GM23338 (cell line): ENCODE measurements around the gene TPBG. TPM values are rescaled to one million over a fixed set of nuclear protein-coding genes. Genes with fewer than 3 reads are reported as not detected.

Experiments used
- ATAC-seq: fragments of 200-7000 bp; cut with Tn5 transposase; 3 replicates; pipeline ENCODE4 v1.9.1; 2020
- DNase-seq: peaks from one replicate; pipeline ENCODE4 v3.0.0-alpha.2; 2015; ENCODE audit warnings: low spot score
- H2AFZ ChIP-seq: fragments of 200-600 bp; sonication (generic); 2 replicates; pipeline ENCODE4 v1.8.0; 2016; ENCODE audit warnings: antibody characterized with exemption, mild to moderate bottlenecking, moderate library complexity
- H3F3A ChIP-seq: fragments of 200-600 bp; sonication (generic); replicated peaks from 2 replicates; pipeline ENCODE4 v1.8.0; 2017; ENCODE audit warnings: antibody characterized with exemption, mixed run types, low read depth
- H3K27ac ChIP-seq: fragments of 200-600 bp; sonication (generic); 2 replicates; pipeline ENCODE4 v1.6.1; 2016; ENCODE audit warnings: low read depth
- H3K27me3 ChIP-seq: fragments of 200-600 bp; sonication (generic); 2 replicates; pipeline ENCODE4 v1.8.0; 2016; ENCODE audit warnings: mild to moderate bottlenecking, mixed run types, moderate library complexity; ENCODE audit not compliant: insufficient read depth
- H3K36me3 ChIP-seq: fragments of 200-600 bp; sonication (generic); 2 replicates; pipeline ENCODE4 v1.8.0; 2016; ENCODE audit warnings: mild to moderate bottlenecking; ENCODE audit not compliant: insufficient read depth
- H3K4me1 ChIP-seq: fragments of 200-600 bp; sonication (generic); 2 replicates; pipeline ENCODE4 v1.8.0; 2016; ENCODE audit warnings: mild to moderate bottlenecking, moderate library complexity; ENCODE audit not compliant: insufficient read depth
- H3K4me2 ChIP-seq: fragments of 200-600 bp; sonication (generic); 2 replicates; pipeline ENCODE4 v1.7.1; 2017; ENCODE audit warnings: mixed run types
- H3K4me3 ChIP-seq: fragments of 200-600 bp; sonication (generic); 2 replicates; pipeline ENCODE4 v1.6.1; 2016; ENCODE audit warnings: mixed run types
- H3K79me2 ChIP-seq: fragments of 200-600 bp; sonication (generic); replicated peaks from 2 replicates; pipeline ENCODE4 v1.8.0; 2017; ENCODE audit warnings: mild to moderate bottlenecking; ENCODE audit not compliant: insufficient read depth
- H3K9me2 ChIP-seq: fragments of 200-600 bp; sonication (generic); 2 replicates; pipeline ENCODE4 v1.8.0; 2017; ENCODE audit not compliant: insufficient read depth
- H4K20me1 ChIP-seq: fragments of 200-600 bp; sonication (generic); replicated peaks from 2 replicates; pipeline ENCODE4 v1.8.0; 2017; ENCODE audit warnings: mild to moderate bottlenecking; ENCODE audit not compliant: insufficient read depth
- H3K27ac Mint-ChIP-seq: 2 replicates; pipeline ENCODE4 v1.8.0; 2020; ENCODE audit warnings: inconsistent platforms, mild to moderate bottlenecking, moderate library complexity, mixed read lengths
- H3K27me3 Mint-ChIP-seq: 3 replicates; pipeline ENCODE4 v1.8.0; 2022; ENCODE audit warnings: low read depth, mild to moderate bottlenecking, moderate library complexity, mixed read lengths, inconsistent platforms; ENCODE audit not compliant: insufficient read depth, poor library complexity
- H3K36me3 Mint-ChIP-seq: 3 replicates; pipeline ENCODE4 v1.8.0; 2021; ENCODE audit warnings: low read depth, mild to moderate bottlenecking, inconsistent platforms, moderate library complexity, mixed read lengths
- H3K4me1 Mint-ChIP-seq: 3 replicates; pipeline ENCODE4 v1.8.0; 2020; ENCODE audit warnings: mild to moderate bottlenecking, inconsistent platforms, mixed read lengths
- H3K4me3 Mint-ChIP-seq: 3 replicates; pipeline ENCODE4 v1.8.0; 2021; ENCODE audit warnings: moderate library complexity, mild to moderate bottlenecking, inconsistent platforms, mixed read lengths
- H3K9me3 Mint-ChIP-seq: 3 replicates; pipeline ENCODE4 v1.8.0; 2020; ENCODE audit warnings: moderate library complexity, mild to moderate bottlenecking, inconsistent platforms, mixed read lengths
- CREB1 ChIP-seq: fragments of 250-450 bp; sonication (Bioruptor Pico); IDR thresholded peaks from 2 replicates; pipeline ENCODE4 v1.5.0; 2020; ENCODE audit warnings: low read depth, mild to moderate bottlenecking, moderate library complexity
- EZH2phosphoT487 ChIP-seq: fragments of 200-600 bp; sonication (generic); IDR thresholded peaks from one replicate; pipeline ENCODE4 v1.8.1; 2018; ENCODE audit warnings: antibody characterized with exemption; ENCODE audit not compliant: unreplicated experiment
- JUNB ChIP-seq: IDR thresholded peaks from one replicate; pipeline ENCODE4 v1.6.1; 2016; ENCODE audit warnings: antibody characterized with exemption; ENCODE audit not compliant: unreplicated experiment
- STAT1 ChIP-seq: IDR thresholded peaks from one replicate; pipeline ENCODE4 v1.6.1; 2016; ENCODE audit warnings: antibody characterized with exemption; ENCODE audit not compliant: unreplicated experiment
- ZNF114 ChIP-seq: fragments of 250-450 bp; sonication (Bioruptor Pico); IDR thresholded peaks from 2 replicates; pipeline ENCODE4 v1.5.0; 2020; ENCODE audit warnings: mild to moderate bottlenecking, moderate library complexity
- ZNF331 ChIP-seq: fragments of 250-450 bp; sonication (Bioruptor Pico); IDR thresholded peaks from 2 replicates; pipeline ENCODE4 v1.5.0; 2020; ENCODE audit warnings: low read depth, mild to moderate bottlenecking, moderate library complexity
- polyA plus RNA-seq: library from polyadenylated mRNA; unstranded; fragments of >200 nt; fragmentation: Nextera tagmentation; extraction: Ambion mirVana; gene quantifications from 2 replicates; pipeline ENCODE4 v1.2.1, GENCODE V29; 2016
- total RNA-seq: library from RNA; depleted of rRNA; stranded (reverse); fragments of >200 nt; shearing (Covaris generic); gene quantifications from 2 replicates; pipeline ENCODE4 v1.2.3, GENCODE V29; 2014
- TF ChIP-seq, protein P1 (sequence below): IDR thresholded peaks from one replicate; pipeline ENCODE4 v1.6.1; 2018; ENCODE audit warnings: antibody characterized with exemption; ENCODE audit not compliant: unreplicated experiment
- TF ChIP-seq, protein P2 (sequence below), 2 experiments: fragments of 200-600 bp in 1 of 2; sonication (generic) in 1 of 2; conservative IDR thresholded peaks; 2 replicates each; pipeline versions ENCODE4 v1.5.1 to v1.6.1; 2016 to 2017; ENCODE audit warnings: antibody characterized with exemption in 2 of 2, low read depth in 2 of 2, mild to moderate bottlenecking in 2 of 2, moderate library complexity in 1 of 2
- TF ChIP-seq, protein P3 (sequence below): fragments of 250-450 bp; sonication (Bioruptor Pico); IDR thresholded peaks from 2 replicates; pipeline ENCODE4 v1.5.0; 2020; ENCODE audit warnings: mild to moderate bottlenecking, moderate library complexity

TPBG gene
- total and polyA plus RNA-seq, 2 experiments from 2014 or later: 22.1 to 33.0 TPM

DNA sequence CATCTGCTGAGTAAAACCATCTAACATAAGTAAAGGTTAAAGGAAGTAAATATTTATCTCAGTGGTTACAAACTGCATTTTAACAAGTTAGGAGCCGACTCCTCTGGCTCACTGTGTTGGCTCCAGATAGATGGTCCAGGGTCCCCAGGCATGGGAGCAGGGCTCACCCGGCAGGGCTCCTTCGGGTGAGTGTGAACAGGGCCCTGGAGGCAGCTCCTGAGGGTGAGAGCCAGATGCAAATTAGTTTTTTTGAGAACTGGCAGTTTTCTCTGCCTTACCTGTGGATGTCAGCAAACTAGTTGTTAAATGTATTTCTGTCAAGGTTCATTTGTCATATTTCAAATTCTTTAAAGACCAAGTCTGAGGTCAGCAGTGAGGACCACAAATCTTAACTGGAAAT lies 21.5 kb downstream of the TPBG start (continued):
- TF ChIP-seq, protein P1, sequence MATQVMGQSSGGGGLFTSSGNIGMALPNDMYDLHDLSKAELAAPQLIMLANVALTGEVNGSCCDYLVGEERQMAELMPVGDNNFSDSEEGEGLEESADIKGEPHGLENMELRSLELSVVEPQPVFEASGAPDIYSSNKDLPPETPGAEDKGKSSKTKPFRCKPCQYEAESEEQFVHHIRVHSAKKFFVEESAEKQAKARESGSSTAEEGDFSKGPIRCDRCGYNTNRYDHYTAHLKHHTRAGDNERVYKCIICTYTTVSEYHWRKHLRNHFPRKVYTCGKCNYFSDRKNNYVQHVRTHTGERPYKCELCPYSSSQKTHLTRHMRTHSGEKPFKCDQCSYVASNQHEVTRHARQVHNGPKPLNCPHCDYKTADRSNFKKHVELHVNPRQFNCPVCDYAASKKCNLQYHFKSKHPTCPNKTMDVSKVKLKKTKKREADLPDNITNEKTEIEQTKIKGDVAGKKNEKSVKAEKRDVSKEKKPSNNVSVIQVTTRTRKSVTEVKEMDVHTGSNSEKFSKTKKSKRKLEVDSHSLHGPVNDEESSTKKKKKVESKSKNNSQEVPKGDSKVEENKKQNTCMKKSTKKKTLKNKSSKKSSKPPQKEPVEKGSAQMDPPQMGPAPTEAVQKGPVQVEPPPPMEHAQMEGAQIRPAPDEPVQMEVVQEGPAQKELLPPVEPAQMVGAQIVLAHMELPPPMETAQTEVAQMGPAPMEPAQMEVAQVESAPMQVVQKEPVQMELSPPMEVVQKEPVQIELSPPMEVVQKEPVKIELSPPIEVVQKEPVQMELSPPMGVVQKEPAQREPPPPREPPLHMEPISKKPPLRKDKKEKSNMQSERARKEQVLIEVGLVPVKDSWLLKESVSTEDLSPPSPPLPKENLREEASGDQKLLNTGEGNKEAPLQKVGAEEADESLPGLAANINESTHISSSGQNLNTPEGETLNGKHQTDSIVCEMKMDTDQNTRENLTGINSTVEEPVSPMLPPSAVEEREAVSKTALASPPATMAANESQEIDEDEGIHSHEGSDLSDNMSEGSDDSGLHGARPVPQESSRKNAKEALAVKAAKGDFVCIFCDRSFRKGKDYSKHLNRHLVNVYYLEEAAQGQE: no peak
- TF ChIP-seq, protein P2, sequence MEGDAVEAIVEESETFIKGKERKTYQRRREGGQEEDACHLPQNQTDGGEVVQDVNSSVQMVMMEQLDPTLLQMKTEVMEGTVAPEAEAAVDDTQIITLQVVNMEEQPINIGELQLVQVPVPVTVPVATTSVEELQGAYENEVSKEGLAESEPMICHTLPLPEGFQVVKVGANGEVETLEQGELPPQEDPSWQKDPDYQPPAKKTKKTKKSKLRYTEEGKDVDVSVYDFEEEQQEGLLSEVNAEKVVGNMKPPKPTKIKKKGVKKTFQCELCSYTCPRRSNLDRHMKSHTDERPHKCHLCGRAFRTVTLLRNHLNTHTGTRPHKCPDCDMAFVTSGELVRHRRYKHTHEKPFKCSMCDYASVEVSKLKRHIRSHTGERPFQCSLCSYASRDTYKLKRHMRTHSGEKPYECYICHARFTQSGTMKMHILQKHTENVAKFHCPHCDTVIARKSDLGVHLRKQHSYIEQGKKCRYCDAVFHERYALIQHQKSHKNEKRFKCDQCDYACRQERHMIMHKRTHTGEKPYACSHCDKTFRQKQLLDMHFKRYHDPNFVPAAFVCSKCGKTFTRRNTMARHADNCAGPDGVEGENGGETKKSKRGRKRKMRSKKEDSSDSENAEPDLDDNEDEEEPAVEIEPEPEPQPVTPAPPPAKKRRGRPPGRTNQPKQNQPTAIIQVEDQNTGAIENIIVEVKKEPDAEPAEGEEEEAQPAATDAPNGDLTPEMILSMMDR (conservative IDR thresholded peaks at IDR 0.05; ENCODE audit: low read depth in 2 of 2): no peak
- TF ChIP-seq ZNF331 (CRISPR knock-in tag): no peak
- TF ChIP-seq ZNF114 (CRISPR knock-in tag): no peak

DNA sequence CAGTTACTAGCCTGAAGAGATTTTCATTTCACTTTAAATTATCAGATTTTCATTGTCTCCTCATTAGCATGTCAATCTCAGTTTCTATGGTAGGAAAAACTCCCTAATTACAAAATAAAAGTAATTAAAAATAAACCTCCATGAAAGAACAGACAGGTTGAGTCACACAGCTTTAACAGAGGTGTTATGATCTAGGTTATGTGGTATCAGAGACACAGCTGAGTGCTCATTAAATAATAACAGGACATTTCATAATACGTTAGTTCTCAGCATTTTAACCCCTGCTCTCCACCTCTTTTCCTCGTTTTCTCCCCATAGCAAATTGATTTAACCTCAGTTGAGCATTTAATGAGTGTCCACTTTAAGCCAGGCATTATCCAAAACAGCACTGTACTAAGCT lies 21.9 kb downstream of the TPBG start:
- H2AFZ ChIP-seq: no peak overlapping the region
- no peaks in the 10 kb centered on the region for H3K27me3 ChIP-seq
- DNase-seq (no peak), ATAC-seq (no peak)
- no peak overlapping the region for H3K4me2 ChIP-seq
- no peaks in the 10 kb centered on the region for H3K79me2 ChIP-seq
- H3K27ac ChIP-seq: no peak overlapping the region
- no peak overlapping the region; the same call in 1 of the 2 replicates for H3K27ac Mint-ChIP-seq
- no peaks in the 10 kb centered on the region for H3K9me3 Mint-ChIP-seq
- H3K4me1 ChIP-seq: peaks cover 27% of the 10 kb centered on the region
- H3K36me3 ChIP-seq: no peaks in the 10 kb centered on the region; the same call in 1 of the 2 replicates
- H3K27me3 Mint-ChIP-seq: peaks cover 3% of the 10 kb centered on the region
- peaks cover 35% of the 10 kb centered on the region for H3K4me1 Mint-ChIP-seq
- H3K4me3 Mint-ChIP-seq: no peak overlapping the region
- no peaks in the 10 kb centered on the region for H3K9me2 ChIP-seq
- no peak overlapping the region for H3K4me3 ChIP-seq
- no peaks in the 10 kb centered on the region for H4K20me1 ChIP-seq
- H3K36me3 Mint-ChIP-seq: no peaks in the 10 kb centered on the region
- H3F3A ChIP-seq: no peaks in the 10 kb centered on the region
- no peak for TF ChIP-seq STAT1
- TF ChIP-seq EZH2phosphoT487: no peak
- no peak for TF ChIP-seq JUNB
- TF ChIP-seq, protein P1: no peak
- TF ChIP-seq, protein P3, sequence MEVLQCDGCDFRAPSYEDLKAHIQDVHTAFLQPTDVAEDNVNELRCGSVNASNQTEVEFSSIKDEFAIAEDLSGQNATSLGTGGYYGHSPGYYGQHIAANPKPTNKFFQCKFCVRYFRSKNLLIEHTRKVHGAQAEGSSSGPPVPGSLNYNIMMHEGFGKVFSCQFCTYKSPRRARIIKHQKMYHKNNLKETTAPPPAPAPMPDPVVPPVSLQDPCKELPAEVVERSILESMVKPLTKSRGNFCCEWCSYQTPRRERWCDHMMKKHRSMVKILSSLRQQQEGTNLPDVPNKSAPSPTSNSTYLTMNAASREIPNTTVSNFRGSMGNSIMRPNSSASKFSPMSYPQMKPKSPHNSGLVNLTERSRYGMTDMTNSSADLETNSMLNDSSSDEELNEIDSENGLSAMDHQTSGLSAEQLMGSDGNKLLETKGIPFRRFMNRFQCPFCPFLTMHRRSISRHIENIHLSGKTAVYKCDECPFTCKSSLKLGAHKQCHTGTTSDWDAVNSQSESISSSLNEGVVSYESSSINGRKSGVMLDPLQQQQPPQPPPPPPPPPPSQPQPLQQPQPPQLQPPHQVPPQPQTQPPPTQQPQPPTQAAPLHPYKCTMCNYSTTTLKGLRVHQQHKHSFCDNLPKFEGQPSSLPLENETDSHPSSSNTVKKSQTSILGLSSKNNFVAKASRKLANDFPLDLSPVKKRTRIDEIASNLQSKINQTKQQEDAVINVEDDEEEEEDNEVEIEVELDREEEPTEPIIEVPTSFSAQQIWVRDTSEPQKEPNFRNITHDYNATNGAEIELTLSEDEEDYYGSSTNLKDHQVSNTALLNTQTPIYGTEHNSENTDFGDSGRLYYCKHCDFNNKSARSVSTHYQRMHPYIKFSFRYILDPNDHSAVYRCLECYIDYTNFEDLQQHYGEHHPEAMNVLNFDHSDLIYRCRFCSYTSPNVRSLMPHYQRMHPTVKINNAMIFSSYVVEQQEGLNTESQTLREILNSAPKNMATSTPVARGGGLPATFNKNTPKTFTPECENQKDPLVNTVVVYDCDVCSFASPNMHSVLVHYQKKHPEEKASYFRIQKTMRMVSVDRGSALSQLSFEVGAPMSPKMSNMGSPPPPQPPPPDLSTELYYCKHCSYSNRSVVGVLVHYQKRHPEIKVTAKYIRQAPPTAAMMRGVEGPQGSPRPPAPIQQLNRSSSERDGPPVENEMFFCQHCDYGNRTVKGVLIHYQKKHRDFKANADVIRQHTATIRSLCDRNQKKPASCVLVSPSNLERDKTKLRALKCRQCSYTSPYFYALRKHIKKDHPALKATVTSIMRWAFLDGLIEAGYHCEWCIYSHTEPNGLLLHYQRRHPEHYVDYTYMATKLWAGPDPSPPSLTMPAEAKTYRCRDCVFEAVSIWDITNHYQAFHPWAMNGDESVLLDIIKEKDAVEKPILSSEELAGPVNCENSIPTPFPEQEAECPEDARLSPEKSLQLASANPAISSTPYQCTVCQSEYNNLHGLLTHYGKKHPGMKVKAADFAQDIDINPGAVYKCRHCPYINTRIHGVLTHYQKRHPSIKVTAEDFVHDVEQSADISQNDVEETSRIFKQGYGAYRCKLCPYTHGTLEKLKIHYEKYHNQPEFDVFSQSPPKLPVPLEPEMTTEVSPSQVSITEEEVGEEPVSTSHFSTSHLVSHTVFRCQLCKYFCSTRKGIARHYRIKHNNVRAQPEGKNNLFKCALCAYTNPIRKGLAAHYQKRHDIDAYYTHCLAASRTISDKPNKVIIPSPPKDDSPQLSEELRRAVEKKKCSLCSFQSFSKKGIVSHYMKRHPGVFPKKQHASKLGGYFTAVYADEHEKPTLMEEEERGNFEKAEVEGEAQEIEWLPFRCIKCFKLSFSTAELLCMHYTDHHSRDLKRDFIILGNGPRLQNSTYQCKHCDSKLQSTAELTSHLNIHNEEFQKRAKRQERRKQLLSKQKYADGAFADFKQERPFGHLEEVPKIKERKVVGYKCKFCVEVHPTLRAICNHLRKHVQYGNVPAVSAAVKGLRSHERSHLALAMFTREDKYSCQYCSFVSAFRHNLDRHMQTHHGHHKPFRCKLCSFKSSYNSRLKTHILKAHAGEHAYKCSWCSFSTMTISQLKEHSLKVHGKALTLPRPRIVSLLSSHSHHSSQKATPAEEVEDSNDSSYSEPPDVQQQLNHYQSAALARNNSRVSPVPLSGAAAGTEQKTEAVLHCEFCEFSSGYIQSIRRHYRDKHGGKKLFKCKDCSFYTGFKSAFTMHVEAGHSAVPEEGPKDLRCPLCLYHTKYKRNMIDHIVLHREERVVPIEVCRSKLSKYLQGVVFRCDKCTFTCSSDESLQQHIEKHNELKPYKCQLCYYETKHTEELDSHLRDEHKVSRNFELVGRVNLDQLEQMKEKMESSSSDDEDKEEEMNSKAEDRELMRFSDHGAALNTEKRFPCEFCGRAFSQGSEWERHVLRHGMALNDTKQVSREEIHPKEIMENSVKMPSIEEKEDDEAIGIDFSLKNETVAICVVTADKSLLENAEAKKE (CRISPR knock-in tag): no peak
- TF ChIP-seq CREB1 (CRISPR knock-in tag): no peak
